HG02588 (cell line): ENCODE results near the gene M1AP.

Experiments used
- ATAC-seq: cut with Tn5 transposase; IDR thresholded peaks from one replicate; pipeline ENCODE4 v1.9.1; 2021; ENCODE audit warnings: mild to moderate bottlenecking, moderate library complexity; ENCODE audit not compliant: unreplicated experiment

Gene M1AP

DNA sequence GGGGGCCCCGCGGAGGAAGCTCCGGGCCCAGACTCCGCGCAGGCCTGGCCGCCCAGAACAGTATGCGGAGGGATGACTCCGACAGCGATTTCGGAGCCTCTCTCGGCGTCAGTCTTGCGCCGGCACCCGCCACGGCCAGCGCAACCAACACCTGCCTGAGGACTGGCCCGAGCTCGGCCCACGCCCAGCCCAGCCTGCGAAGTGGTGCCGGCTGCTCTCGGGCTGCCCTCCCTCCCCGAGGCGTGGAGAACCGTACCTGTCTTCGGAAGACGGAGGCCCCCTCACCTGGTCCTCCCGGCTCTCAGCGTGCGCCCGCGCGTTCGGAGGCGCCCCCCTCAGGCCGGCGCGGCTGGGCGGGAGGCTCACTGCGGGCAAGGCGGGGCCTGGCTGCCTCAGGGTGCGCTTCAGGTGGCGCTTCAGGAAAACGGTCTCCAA lies at the start of gene M1AP:
M1AP (minus strand) TSS at position 322 of the 435 bp plus-strand sequence. CDS start 8,055 bp downstream, outside the sequence.
- no peak for ATAC-seq

DNA sequence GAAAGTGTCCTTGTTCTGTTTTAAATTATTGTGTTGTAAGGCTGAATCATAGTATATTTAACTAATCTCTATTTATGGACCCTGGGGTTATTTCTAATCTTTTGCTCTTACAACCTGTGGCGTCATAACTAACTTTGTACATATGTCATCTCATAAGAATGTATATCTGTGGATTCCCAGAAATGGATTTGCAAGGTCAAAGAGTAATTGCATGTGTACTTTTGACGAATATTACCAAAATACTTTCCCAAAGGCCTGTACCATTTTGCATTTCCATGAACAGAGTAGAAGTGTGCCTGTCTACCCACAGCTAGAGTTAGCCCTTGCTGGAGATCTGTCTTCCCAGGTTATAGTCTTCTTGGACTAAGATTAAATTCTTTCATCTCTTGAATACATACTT lies 48.7 kb upstream of the M1AP start:
- ATAC-seq, result no peak

DNA sequence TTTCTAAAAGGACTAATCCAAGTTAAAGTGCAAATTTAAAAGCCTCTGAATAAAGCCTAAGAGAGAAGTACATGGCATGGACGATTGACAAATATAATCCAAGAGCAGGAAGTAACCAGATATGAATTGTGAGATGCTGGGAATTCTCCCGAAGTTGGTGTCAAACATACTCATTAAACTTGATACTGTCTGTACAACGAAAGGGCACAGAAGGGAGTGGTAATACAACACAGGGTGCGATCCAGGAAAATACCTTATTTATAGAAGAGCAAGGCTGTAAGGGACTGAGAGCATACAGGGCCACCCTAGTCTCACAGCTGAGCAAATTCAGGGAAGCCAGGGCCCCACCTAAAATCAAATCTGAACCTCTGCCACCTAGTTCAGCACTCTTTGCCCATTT lies 47.5 kb upstream of the M1AP start:
- ATAC-seq, result no peak

GRCh38 chr2:74694281-74694680 lies 46.2 kb upstream of the M1AP start:
- ATAC-seq, result no peak

GRCh38 chr2:74693668-74694067 lies 45.5 kb upstream of the M1AP start:
- ATAC-seq, result no peak

- ATAC-seq, result no peak
These were observed 45.1 kb upstream of the M1AP start for GRCh38 chr2:74693213-74693612.

DNA sequence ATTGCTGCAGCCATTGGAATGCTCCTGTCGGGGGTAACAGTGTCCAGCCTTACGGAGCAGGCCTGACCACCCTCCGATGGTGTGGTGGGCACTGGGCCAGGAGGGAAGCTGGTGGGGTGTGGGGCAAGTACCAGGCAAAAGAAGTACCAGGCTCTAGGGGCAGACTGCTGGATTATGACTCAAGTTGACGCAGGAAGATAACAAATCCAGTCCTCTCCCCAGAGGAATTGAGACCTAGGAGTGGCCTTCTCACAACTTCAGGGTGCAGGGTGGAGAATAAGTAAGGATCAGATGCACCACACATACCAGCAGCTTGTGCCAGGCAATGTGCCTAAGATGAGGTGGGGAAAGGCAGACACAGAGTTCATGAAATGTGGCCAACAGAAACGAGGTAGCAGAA lies 43.8 kb upstream of the M1AP start:
- no peak for ATAC-seq

DNA sequence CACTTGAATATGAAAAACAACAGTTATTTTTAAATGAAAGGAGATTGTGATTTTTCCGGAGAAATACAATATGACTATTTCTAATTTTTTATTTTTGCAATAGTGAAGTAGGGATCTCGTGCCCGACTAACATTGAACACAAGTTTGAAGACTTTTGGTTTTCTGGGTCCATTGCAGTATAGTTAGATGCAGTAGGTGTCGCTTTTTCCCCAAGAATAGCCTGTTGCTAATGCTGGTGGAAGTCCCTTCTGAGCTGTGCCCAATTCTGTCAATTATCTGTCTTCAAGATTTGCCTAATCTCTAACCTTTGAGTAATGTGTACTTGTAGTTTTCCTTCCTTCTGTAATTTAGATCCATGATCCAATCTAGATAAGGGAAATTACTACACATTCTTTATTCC lies 42.4 kb upstream of the M1AP start:
- peak; percentile 62 for ATAC-seq

GRCh38 chr2:74689671-74690070 lies 41.5 kb upstream of the M1AP start:
- no peak for ATAC-seq

DNA sequence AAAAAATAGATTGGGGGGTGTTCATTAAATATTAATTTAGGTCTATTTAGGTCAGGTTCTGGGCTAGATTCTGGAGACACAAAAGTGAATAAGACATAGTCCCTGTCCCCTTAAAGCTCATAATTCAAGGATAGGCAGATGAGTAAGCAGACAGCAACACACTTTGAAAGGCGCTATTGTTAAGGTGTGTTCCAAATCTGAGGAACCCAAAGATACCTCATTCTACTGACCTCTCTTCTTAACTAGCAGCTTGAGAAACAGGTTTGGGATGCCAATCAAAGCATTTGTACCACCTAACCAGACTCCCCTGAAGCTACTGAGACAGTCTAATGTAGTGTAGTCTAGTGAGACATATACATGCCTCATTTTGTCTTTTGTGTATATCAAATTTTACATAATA lies 40.8 kb upstream of the M1AP start:
- no peak for ATAC-seq

DNA sequence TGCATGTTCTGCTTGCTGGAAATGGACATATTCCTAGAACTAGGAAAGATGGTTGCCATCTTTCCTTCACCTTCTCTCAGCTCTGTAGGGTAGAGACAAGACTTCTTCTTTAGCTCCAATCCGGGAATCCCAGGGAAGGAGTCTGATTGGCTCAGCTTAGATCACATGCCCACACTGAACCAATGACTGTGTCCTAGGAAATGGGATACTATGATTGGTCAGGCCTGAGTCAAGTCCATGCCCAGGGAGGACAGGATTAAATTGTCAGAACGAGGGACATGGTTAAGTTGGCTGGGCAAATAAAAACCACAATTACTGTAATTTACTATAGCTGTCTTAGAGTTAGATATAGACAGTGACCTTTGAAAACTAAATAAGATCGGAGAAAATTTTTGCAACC lies 37.3 kb upstream of the M1AP start:
- ATAC-seq, result no peak

GRCh38 chr2:74682501-74682900 lies 34.4 kb upstream of the M1AP start:
- no peak for ATAC-seq

DNA sequence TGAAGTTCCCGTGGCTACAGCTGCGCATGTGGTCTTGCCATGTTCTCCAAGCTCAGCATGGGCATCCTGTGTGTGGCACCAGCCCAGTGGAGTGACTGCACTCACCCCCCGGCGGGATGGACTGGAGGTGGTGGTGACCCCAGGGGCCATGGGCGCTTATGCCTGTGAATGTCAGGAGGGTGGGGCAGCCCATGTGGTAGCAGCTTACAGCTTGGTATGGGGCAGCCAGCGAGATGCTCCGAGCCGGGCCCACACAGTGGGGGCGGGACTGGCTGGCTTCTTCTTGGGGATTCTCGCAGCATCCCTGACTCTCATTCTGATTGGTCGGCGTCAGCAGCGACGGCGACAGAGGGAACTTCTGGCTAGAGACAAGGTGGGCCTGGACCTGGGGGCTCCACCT lies 31.5 kb upstream of the M1AP start:
- no peak for ATAC-seq

- ATAC-seq, result no peak
These were observed 28.2 kb upstream of the M1AP start for GRCh38 chr2:74676331-74676730.

DNA sequence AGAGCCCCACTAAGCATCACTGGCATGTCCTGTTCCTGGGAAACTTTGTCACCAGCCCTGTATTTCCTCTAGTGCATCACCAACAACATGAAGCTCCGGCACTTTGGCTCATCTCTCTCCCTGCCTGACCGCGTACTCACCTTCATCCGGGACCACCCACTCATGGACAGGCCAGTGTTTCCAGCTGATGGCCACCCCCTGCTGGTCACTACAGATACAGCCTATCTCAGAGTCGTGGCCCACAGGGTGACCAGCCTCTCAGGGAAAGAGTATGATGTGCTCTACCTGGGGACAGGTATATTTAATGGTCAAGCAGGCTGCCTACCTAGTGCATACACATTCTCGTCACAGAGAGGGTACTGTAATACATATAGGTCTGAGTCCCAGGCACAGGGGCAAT lies 27.0 kb upstream of the M1AP start:
- no peak for ATAC-seq

GRCh38 chr2:74673826-74674528 lies 25.8 kb upstream of the M1AP start:
- ATAC-seq, result no peak

- ATAC-seq, result no peak
These were observed 23.3 kb upstream of the M1AP start for GRCh38 chr2:74671479-74671878.

DNA sequence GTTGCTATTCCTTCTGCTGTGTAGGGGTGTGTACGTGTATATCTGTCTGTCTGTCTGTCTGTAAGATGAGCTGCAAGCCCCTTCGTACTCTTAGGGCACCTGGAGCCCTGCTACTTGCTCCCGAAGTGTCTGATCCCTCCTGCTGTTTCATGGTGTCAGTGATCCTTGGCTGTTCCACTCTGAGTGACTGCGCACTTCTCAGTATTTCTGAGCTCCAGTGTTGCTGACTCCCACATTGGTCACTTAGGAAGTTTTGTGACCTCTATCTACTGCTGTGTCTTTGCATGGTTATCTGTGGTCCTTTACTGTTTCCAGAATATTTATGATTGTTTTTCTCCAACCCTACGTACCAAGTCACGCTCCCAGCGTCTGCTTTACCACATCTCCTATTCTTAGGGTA lies 22.1 kb upstream of the M1AP start:
- ATAC-seq, result no peak

- ATAC-seq, result no peak
These were observed 20.0 kb upstream of the M1AP start for GRCh38 chr2:74668087-74668486.

- no peak for ATAC-seq
These were observed 11.3 kb upstream of the M1AP start for GRCh38 chr2:74659462-74659861.

DNA sequence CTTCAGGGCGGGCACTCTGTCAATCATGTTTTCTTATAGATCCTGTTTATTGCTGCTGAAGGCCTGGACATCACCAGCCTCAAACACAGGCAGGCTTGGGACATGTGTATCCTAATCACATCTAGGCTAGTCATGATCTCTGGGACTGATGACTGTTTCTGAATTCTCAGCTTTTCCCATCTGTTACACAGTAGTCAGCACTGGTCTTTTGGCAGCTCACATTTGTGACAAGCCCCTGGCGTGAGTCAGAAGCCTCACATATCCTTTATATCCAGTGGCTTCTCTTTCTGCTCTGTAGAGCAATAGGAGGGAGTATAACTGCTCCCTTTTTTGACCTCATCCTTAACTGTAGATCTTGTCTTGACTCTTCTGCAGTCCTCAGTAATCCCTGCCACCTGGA lies 10.4 kb upstream of the M1AP start:
- no peak for ATAC-seq

DNA sequence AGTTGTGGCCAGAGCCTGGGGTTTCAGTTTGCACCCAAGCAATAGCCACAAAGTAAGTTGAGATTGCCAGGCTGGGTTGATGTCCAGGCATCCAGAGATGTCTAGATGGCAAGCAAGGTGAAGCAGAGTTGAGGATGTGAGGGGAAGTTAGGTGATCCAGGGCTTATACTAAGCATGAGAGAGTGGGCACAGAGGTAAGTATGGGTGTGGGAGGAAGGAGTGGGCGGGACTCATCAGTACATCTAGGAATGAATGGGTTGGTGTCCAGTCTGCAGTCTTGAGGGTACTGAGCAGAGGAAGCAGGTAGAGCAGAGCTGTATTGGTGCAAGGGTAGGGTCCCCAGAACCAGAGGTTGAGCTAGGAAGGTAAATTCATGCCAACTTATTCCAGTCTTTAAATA lies 7.4 kb upstream of the M1AP start:
- ATAC-seq, result no peak
